Hippocampal formation (tissue), 2 donors: ENCODE data around the gene BSX.

Experiments
- DNase-seq, 2 donors: peaks; one replicate each; lab custom pipeline; 2025; lab: John Stamatoyannopoulos, UW

BSX gene

DNA sequence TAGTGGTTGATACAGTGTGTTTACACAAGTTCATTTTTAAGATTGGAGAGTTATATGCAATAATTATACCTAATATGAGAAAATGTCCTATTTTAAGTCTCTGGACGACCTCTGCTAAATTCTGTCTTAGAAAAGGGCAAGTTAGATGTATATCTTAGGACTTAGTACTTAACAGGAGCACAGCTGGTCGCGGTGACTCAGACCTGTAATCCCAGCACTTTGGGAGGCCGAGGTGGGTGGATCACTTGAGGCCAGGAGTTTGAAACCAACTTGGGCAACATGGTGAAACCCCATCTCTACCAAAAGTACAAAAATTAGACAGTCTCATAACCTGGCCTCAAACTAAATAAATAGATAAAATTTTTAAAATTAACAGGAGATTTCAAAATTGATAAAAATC, 27.2 kb downstream of the BSX start:
- DNase-seq: no peak

DNA sequence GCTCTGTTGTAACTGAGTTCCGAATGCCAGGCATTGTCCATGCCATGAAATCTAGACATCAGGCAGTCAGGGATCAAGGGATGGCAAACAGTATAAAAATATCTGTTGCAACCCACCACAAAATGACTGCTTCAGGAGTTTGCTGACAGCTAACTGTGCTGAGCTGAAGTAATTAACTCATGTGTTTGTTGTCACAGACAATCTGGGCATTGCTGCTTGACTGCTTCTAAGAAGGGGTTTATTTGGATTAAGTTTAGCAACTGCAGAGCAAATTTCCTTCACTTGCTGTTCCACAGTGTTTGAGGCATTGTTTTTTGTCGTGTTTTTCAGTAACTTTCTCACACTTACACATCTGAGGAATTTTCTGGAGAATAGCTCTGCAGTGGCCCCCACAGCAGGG, 30.4 kb downstream of the BSX start:
- DNase-seq: no peak

GRCh38 chr11:122938557-122938956, 43.1 kb downstream of the BSX start:
- no peak for DNase-seq

GRCh38 chr11:122937983-122938382, 43.7 kb downstream of the BSX start:
- no peak for DNase-seq

GRCh38 chr11:122933416-122933815, 48.2 kb downstream of the BSX start:
- DNase-seq: no peak

GRCh38 chr11:122931510-122931909, 50.1 kb downstream of the BSX start:
- no peak for DNase-seq
